GM12878 (cell line): ENCODE results near the gene SLC38A7. TPM values are rescaled to one million over a fixed set of nuclear protein-coding genes. Genes with fewer than 3 reads are reported as not detected.

Experiments used
- ATF3 ChIP-seq: IDR thresholded peaks from 2 replicates; pipeline ENCODE4 v1.6.1; 2011; ENCODE audit warnings: low read depth, mild to moderate bottlenecking, low read length, moderate library complexity, borderline replicate concordance; ENCODE audit errors: extremely low read depth
- BHLHE40 ChIP-seq, 2 experiments: fragments of 450-650 bp in 1 of 2; IDR thresholded peaks; 2 replicates each; pipeline ENCODE4 v1.6.1; 2011 to 2017; ENCODE audit warnings: low read depth in 2 of 2, borderline replicate concordance in 1 of 2, improper control_type of control experiment in 1 of 2, low read length in 1 of 2, mild to moderate bottlenecking in 1 of 2
- CREB1 ChIP-seq: IDR thresholded peaks from 2 replicates; pipeline ENCODE4 v1.6.1; 2012; ENCODE audit warnings: low read depth, mild to moderate bottlenecking, inconsistent platforms
- E2F8 ChIP-seq: fragments of 450-650 bp; IDR thresholded peaks from 2 replicates; pipeline ENCODE4 v1.6.1; 2018; ENCODE audit warnings: mild to moderate bottlenecking, low read depth, moderate library complexity; ENCODE audit not compliant: partially characterized antibody
- FOXM1 ChIP-seq: IDR thresholded peaks from 2 replicates; pipeline ENCODE4 v1.6.1; 2012; ENCODE audit warnings: low read depth, mild to moderate bottlenecking, inconsistent platforms, low read length, moderate library complexity
- GABPA ChIP-seq: IDR thresholded peaks from 2 replicates; pipeline ENCODE4 v1.6.1; 2014; ENCODE audit warnings: antibody characterized with exemption, low read depth, mild to moderate bottlenecking, inconsistent platforms
- NFIC ChIP-seq: IDR thresholded peaks from 2 replicates; pipeline ENCODE4 v1.6.1; 2012; ENCODE audit warnings: low read depth, mild to moderate bottlenecking, inconsistent platforms, low read length, moderate library complexity
- PBX3 ChIP-seq: IDR thresholded peaks from 2 replicates; pipeline ENCODE4 v1.6.1; 2011; ENCODE audit warnings: mild to moderate bottlenecking, low read depth, low read length, moderate library complexity; ENCODE audit not compliant: insufficient replicate concordance
- RAD21 ChIP-seq: IDR thresholded peaks from 2 replicates; pipeline ENCODE4 v1.6.1; 2011; ENCODE audit warnings: mild to moderate bottlenecking, low read depth, low read length, moderate library complexity; ENCODE audit not compliant: insufficient read depth
- RAD51 ChIP-seq: fragments of 450-650 bp; IDR thresholded peaks from 2 replicates; pipeline ENCODE4 v1.6.1; 2016; ENCODE audit warnings: moderate library complexity, mild to moderate bottlenecking, inconsistent platforms
- RELA ChIP-seq: fragments of 450-650 bp; IDR thresholded peaks from 2 replicates; pipeline ENCODE4 v1.8.0; 2014; ENCODE audit warnings: borderline replicate concordance; ENCODE audit not compliant: partially characterized antibody
- SIN3A ChIP-seq: IDR thresholded peaks from 2 replicates; pipeline ENCODE4 v1.6.1; 2012; ENCODE audit warnings: low read depth, low read length, improper control_type of control experiment
- SIX5 ChIP-seq: IDR thresholded peaks from 2 replicates; pipeline ENCODE4 v1.6.1; 2011; ENCODE audit warnings: mild to moderate bottlenecking, low read depth, low read length, moderate library complexity; ENCODE audit not compliant: severe bottlenecking
- SMARCA5 ChIP-seq: fragments of 450-650 bp; IDR thresholded peaks from 2 replicates; pipeline ENCODE4 v1.6.1; 2017; ENCODE audit warnings: mild to moderate bottlenecking
- SUPT20H ChIP-seq: IDR thresholded peaks from 2 replicates; pipeline ENCODE4 v1.6.1; 2011; ENCODE audit warnings: low read depth, mild to moderate bottlenecking, low read length, moderate library complexity, borderline replicate concordance; ENCODE audit not compliant: control insufficient read depth
- TARDBP ChIP-seq: IDR thresholded peaks from 2 replicates; pipeline ENCODE4 v1.6.1; 2016; ENCODE audit warnings: borderline replicate concordance
- TBL1XR1 ChIP-seq: IDR thresholded peaks from 2 replicates; pipeline ENCODE4 v1.6.1; 2012; ENCODE audit warnings: low read depth, low read length, improper control_type of control experiment
- YBX1 ChIP-seq: fragments of 450-650 bp; IDR thresholded peaks from 2 replicates; pipeline ENCODE4 v1.6.1; 2016; ENCODE audit warnings: antibody characterized with exemption
- ZBTB40 ChIP-seq: fragments of 450-650 bp; IDR thresholded peaks from 2 replicates; pipeline ENCODE4 v1.6.1; 2016; ENCODE audit warnings: mild to moderate bottlenecking, moderate library complexity, borderline replicate concordance
- ZNF217 ChIP-seq: fragments of 450-650 bp; IDR thresholded peaks from 2 replicates; pipeline ENCODE4 v1.6.1; 2017; ENCODE audit warnings: antibody characterized with exemption, mild to moderate bottlenecking
- ZNF622 ChIP-seq: fragments of 450-650 bp; IDR thresholded peaks from 2 replicates; pipeline ENCODE4 v1.6.1; 2017; ENCODE audit warnings: mild to moderate bottlenecking, inconsistent platforms
- polyA plus RNA-seq, 11 experiments: library from polyadenylated mRNA; depleted of rRNA in 4 of 11; unstranded in 6 of 11; stranded (reverse) in 5 of 11; fragments of >200 nt; fragmentation: Nextera tagmentation in 4 of 11; fragmentation: Illumina TruSeq in 1 of 11; extraction: Ambion mirVana in 4 of 11; extraction: Trizol in 1 of 11; gene quantifications; 1 replicate in 1 of 11; 2 replicates in 10 of 11; pipeline versions ENCODE4 v1.2.1 to v1.2.3, GENCODE V29; 2011 to 2016; ENCODE audit warnings: inconsistent platforms in 2 of 11, missing spikeins in 2 of 11, low read depth in 1 of 11
- total RNA-seq, 4 experiments: library from RNA; depleted of rRNA in 3 of 4; stranded (reverse); fragments of >200 nt in 3 of 4; fragmentation: Illumina TruSeq in 1 of 4; extraction: Trizol in 1 of 4; gene quantifications; 2 replicates each; pipeline versions ENCODE4 v1.2.1 to v1.2.3, GENCODE V29; 2013 to 2021

Gene SLC38A7
- total and polyA plus RNA-seq, 10 of the 15 experiments (the other 5 are each of a cell fraction or from before 2014, with no cell fraction given): 1.4 to 7.8 (median 4.7) TPM

- TF ChIP-seq FOXM1 (no peak), SUPT20H (no peak), TARDBP (peak; percentile 92; the same call in 1 of the 2 replicates), RELA (peak; percentile 88), TBL1XR1 (0 out of 2 replicates have a peak, but pooled peaks have one; percentile 56), YBX1 (no peak), ZBTB40 (0 out of 2 replicates have a peak, but pooled peaks have one; percentile 18), GABPA (no peak), PBX3 (no peak), BHLHE40 (IDR thresholded peaks at IDR 0.05; ENCODE audit: borderline replicate concordance in 1 of 2, low read depth in 2 of 2, low read length in 1 of 2) (peak; percentile 94 to 95), ATF3 (peak; percentile 99), ZNF217 (no peak), SIX5 (peak; percentile 94), ZNF622 (no peak), SMARCA5 (no peak), NFIC (no peak; the same call in 1 of the 2 replicates), RAD51 (peak; percentile 99), CREB1 (peak; percentile 84), RAD21 (no peak), E2F8 (no peak), SIN3A (peak; percentile 96)
These were observed at the start of gene SLC38A7 (continued) for GRCh38 chr16:58684354-58685083.
